GM13976 (cell line): ENCODE measurements around the gene ZNF641.

Experiments used
- DNase-seq: peaks from one replicate; pipeline ENCODE4 v3.0.0; 2012; ENCODE audit warnings: low spot score
- in situ Hi-C: fragments of 300-500 bp; cut with MboI; formaldehyde crosslinking; loops from one replicate; pipeline ENCODE4 v1.12.0; 2022; ENCODE audit warnings: low sequenced_read_pairs, mixed read lengths, inconsistent platforms; ENCODE audit not compliant: unreplicated experiment
- TF ChIP-seq, protein P1 (sequence below): IDR thresholded peaks from 2 replicates; pipeline ENCODE4 v1.5.1; 2012; ENCODE audit warnings: borderline replicate concordance, mild to moderate bottlenecking; ENCODE audit not compliant: insufficient read depth; ENCODE audit errors: extremely low read depth, missing control alignments, control extremely low read depth

ZNF641 gene

DNA sequence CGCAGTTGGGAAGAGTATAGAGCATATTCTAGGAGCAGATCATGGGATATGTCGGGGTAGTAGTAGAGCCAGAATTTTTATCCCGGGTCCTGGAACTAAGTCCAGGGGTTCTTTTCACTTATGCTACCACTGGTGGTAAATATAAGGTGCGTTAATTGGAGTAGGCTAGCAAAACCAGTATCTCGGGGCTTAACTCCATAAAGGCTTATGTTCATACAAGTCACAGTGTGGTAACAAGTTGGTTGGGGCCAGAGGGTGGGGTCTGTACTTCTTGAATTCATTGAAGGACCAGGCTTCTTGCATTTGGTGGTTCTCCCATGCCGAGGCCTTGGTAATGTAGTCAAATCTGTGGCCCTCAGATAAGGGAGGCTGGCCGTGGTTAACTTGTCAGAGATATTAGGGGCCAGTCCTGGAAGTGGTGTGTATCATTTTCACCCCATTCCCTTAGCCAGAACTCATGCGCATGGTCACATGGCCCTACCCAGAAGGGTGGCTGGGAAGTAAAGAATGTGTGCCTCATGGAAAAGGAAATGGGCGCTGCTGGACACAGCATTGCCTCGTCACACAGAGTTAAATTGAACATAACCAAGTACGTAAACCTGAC, 1.5 kb upstream of the ZNF641 start:
- in situ Hi-C loops, result no loop called here
- DNase-seq, result no peak
- TF ChIP-seq, protein P1, sequence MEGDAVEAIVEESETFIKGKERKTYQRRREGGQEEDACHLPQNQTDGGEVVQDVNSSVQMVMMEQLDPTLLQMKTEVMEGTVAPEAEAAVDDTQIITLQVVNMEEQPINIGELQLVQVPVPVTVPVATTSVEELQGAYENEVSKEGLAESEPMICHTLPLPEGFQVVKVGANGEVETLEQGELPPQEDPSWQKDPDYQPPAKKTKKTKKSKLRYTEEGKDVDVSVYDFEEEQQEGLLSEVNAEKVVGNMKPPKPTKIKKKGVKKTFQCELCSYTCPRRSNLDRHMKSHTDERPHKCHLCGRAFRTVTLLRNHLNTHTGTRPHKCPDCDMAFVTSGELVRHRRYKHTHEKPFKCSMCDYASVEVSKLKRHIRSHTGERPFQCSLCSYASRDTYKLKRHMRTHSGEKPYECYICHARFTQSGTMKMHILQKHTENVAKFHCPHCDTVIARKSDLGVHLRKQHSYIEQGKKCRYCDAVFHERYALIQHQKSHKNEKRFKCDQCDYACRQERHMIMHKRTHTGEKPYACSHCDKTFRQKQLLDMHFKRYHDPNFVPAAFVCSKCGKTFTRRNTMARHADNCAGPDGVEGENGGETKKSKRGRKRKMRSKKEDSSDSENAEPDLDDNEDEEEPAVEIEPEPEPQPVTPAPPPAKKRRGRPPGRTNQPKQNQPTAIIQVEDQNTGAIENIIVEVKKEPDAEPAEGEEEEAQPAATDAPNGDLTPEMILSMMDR, result no peak

DNA sequence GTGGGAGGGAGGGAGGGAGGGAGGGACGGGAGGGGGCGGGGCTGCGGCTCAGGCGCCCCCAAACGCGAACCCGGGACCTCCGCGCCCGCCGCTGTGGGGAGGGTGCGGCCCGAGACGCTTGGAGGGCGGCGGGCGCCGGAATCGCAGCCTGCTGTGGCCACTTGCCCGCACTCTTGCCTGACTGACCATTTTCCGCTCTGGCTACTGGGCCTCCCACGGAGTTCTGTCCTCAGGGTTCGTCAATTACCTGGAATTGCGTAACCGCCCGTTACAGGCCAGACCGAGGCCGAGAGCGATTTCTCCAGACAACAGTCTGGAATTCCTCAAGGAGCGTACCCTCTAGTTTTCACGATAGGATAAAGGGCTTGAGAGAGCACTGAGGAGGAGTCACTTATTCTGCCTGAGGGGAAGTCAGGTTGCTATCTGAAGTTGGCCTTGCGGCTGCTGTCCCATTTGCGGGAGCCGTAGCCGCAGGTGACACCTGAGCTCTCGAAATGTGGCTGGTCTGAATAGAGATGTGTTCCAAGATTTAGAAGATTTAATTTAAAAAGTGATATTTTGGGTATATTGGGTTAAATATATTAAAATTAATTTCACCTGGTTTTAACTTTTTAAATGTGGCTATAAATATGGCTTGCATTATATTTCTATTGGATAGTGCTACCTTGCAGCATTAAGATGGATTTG, 446 bp upstream of the ZNF641 start:
- no peak for DNase-seq
- TF ChIP-seq, protein P1, result no peak
- in situ Hi-C loops, result no loop called here

DNA sequence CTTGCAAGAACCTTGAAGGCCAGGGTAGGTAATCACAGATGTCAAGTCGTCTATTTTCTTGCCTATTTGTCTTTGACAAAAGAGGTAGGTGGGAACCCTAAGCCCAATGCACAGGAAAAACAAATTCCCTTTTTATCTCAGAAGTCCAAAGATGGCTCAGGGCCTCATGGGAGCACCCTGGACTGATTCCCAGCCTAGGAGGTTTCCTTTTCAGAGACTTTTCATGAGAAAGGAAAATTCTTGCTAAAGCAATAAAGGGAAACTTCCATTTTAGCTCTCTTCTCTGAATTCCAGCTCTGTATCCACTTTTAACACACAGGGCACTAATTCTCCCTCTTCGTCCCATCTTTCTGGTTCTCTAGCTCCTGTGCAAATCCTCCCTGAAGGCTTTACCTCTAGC, 1.2 kb downstream of the ZNF641 start:
- TF ChIP-seq, protein P1, result no peak
- DNase-seq, result no peak
- in situ Hi-C loops, result no loop called here

- in situ Hi-C loops, result no loop called here
- TF ChIP-seq, protein P1, result no peak
- no peak for DNase-seq
Observed at GRCh38 chr12:48342980-48343379, 7.7 kb downstream of the ZNF641 start.

GRCh38 chr12:48340943-48341342, 9.8 kb downstream of the ZNF641 start:
- in situ Hi-C loops, result no loop called here

DNA sequence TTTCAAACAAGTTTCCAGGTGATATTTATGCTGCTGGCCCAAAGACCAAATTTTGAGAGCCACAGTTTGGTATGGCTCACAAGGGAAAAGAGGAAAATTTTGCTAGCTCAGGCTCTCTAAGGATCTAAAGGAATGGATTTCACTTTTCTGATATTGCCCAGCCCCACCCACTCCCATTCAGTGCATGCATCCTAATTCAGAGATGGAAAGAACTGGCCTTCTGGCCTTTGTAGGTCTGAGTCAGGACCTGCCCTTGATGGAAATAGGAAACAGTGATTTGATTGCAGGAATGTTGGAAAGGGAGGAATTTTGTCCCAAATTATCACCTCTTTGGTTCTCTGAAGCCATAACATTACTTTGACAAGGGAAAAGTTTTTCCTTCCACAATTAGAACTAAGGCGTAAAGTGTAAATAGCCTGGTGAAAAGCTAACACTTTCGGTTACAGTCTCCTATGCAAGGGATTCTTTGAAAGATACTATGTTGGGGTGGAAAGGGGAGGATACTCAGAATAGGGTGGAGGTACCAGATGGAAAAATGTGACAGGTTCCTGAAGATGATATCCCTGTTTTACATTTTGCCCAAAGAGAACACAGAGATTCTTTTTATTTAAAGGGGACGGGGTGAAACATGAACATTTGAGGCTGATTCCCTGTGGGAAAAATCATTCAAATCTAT, 11.1 kb downstream of the ZNF641 start:
- in situ Hi-C loops, result no loop called here
- DNase-seq, result no peak
- TF ChIP-seq, protein P1, result no peak

More at GRCh38 chr12:48340943-48341342, 9.8 kb downstream of the ZNF641 start:
- TF ChIP-seq, protein P1, result no peak
- no peak for DNase-seq
